A673 (cell line): Measurements from ENCODE around the gene TNPO3.

ENCODE experiments used
- CTCF ChIP-seq: fragments of 300-800, 200-600 bp; sonication (generic); conservative IDR thresholded peaks from 2 replicates; pipeline ENCODE4 v1.5.1; 2017; ENCODE audit warnings: low read depth, mild to moderate bottlenecking, antibody characterized with exemption, low read length, moderate library complexity, mixed read lengths
- EZH2 ChIP-seq: fragments of 200-600 bp; sonication (generic); IDR thresholded peaks from 2 replicates; pipeline ENCODE4 v1.6.1; 2017; ENCODE audit warnings: borderline replicate concordance, low read depth, mild to moderate bottlenecking, mixed read lengths, antibody characterized with exemption, low read length; ENCODE audit not compliant: poor library complexity, severe bottlenecking

GRCh38 chr7:128982105-128982504 lies 72.8 kb downstream of the TNPO3 start:
- TF ChIP-seq CTCF (no peak), EZH2 (no peak)
